Measurements from ENCODE around the gene AARS2.

DNA sequence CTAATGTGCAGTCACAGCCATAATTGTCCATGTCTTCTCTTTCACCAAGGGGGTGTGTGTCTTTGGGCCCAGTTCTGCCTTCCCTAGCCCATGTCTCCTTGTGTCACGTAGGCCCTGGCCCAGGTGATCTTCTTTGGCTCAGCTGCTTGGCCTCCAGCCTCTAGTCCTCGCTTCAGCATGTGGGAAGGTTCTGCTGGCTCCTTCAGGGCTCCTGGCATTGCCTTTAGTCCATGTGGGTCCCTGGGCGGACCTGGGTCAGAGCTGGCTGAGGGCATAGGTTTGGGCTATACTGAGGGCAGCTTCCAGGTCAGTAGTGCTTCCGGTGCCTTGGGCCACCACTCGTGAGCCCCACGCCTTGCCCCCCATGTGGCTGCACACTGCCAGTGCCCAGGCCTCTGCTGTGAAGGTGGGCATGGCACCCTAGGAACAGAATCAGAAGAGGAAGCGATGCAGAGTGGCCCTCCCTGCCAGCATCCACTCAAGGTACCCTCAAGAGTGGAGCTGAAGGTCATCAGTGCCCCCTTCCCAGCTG lies 12.8 kb downstream of the AARS2 start:
- TF ChIP-seq POLR2AphosphoS5 (IDR thresholded peaks at IDR 0.05) = no peak
- TF ChIP-seq, protein P1, sequence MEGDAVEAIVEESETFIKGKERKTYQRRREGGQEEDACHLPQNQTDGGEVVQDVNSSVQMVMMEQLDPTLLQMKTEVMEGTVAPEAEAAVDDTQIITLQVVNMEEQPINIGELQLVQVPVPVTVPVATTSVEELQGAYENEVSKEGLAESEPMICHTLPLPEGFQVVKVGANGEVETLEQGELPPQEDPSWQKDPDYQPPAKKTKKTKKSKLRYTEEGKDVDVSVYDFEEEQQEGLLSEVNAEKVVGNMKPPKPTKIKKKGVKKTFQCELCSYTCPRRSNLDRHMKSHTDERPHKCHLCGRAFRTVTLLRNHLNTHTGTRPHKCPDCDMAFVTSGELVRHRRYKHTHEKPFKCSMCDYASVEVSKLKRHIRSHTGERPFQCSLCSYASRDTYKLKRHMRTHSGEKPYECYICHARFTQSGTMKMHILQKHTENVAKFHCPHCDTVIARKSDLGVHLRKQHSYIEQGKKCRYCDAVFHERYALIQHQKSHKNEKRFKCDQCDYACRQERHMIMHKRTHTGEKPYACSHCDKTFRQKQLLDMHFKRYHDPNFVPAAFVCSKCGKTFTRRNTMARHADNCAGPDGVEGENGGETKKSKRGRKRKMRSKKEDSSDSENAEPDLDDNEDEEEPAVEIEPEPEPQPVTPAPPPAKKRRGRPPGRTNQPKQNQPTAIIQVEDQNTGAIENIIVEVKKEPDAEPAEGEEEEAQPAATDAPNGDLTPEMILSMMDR (IDR thresholded peaks at IDR 0.05) = no peak
